GM12878 (cell line): ENCODE data around the gene CDH4. TPM values are rescaled to one million over a fixed set of nuclear protein-coding genes. Genes with fewer than 3 reads are reported as not detected.

Experiments used
- ATAC-seq: fragments of 200-7000 bp; cut with Tn5 transposase; 3 replicates; pipeline ENCODE4 v1.9.1; 2020; ENCODE audit warnings: mild to moderate bottlenecking, moderate library complexity
- BruUV-seq: library from RNA; stranded (reverse); fragments of 400-500 nt; replicated peaks from 2 replicates; lab custom pipeline; 2021; lab: Mats Ljungman, UMichigan
- CTCF ChIA-PET: fragments of 300-600 bp; sonication (Branson Sonifier 250); formaldehyde crosslinking; extraction: SDS; loops from one replicate; lab custom pipeline; 2021; ENCODE audit warnings: inconsistent platforms; lab: Yijun Ruan, JAX
- POLR2A ChIA-PET: fragments of 350-600 bp; formaldehyde crosslinking; extraction: SDS; loops from one replicate; lab custom pipeline; 2021; ENCODE audit warnings: inconsistent platforms; lab: Charles Lee
- RAD21 ChIA-PET: fragments of 300-600 bp; sonication (Branson Sonifier 250); formaldehyde crosslinking; loops from one replicate; lab custom pipeline; 2023; ENCODE audit warnings: antibody characterized with exemption; ENCODE audit not compliant: unreplicated experiment; lab: Charles Lee
- SMC1A ChIA-PET: fragments of 300-600 bp; sonication (Branson Sonifier 250); formaldehyde crosslinking; loops from one replicate; lab custom pipeline; 2023; ENCODE audit not compliant: unreplicated experiment, uncharacterized antibody; lab: Charles Lee
- DNase-seq: peaks from one replicate; pipeline ENCODE4 v3.0.0-alpha.2; 2011; ENCODE audit warnings: low read depth, low spot score
- FAIRE-seq: peaks from 3 replicates; lab custom pipeline; 2011; peaks lifted over from hg19 to GRCh38; lab: Jason Lieb, UNC
- H2AFZ ChIP-seq: 2 replicates; pipeline ENCODE4 v1.6.0; 2011; ENCODE audit warnings: low read depth, low read length, control low read depth; ENCODE audit not compliant: control insufficient read depth
- H3K27ac ChIP-seq: 2 replicates; pipeline ENCODE4 v1.5.1; 2011; ENCODE audit warnings: control low read depth; ENCODE audit not compliant: control insufficient read depth, insufficient read depth
- H3K27me3 ChIP-seq, 2 experiments: replicated peaks in 1 of 2; 2 replicates each; pipeline versions ENCODE4 v1.6.0 to v1.6.1; 2011; ENCODE audit warnings: low read length in 1 of 2; ENCODE audit not compliant: control insufficient read depth in 2 of 2, insufficient read depth in 2 of 2
- H3K36me3 ChIP-seq, 2 experiments: 2 replicates each; pipeline ENCODE4 v1.5.1; 2011; ENCODE audit warnings: low read length in 1 of 2; ENCODE audit not compliant: control insufficient read depth in 2 of 2, insufficient read depth in 2 of 2
- H3K4me1 ChIP-seq: 2 replicates; pipeline ENCODE4 v1.6.1; 2011; ENCODE audit warnings: mild to moderate bottlenecking, low read length, moderate library complexity, mixed read lengths; ENCODE audit not compliant: control insufficient read depth, insufficient read depth
- H3K4me2 ChIP-seq: 2 replicates; pipeline ENCODE4 v1.6.0; 2011; ENCODE audit warnings: control low read depth; ENCODE audit not compliant: control insufficient read depth, insufficient read depth
- H3K4me3 ChIP-seq: fragments of 200-600 bp; sonication (generic); 2 replicates; pipeline ENCODE4 v1.5.1; 2016
- H3K79me2 ChIP-seq: 2 replicates; pipeline ENCODE4 v1.6.0; 2011; ENCODE audit warnings: low read length; ENCODE audit not compliant: control insufficient read depth, insufficient read depth
- H3K9ac ChIP-seq: 2 replicates; pipeline ENCODE4 v1.8.0; 2011; ENCODE audit warnings: low read length, control low read depth, mixed read lengths; ENCODE audit not compliant: control insufficient read depth, insufficient read depth
- H3K9me3 ChIP-seq: replicated peaks from 3 replicates; pipeline ENCODE4 v1.5.1; 2011; ENCODE audit warnings: mild to moderate bottlenecking, low read length; ENCODE audit not compliant: control insufficient read depth, insufficient read depth
- H4K20me1 ChIP-seq: 2 replicates; pipeline ENCODE4 v1.6.0; 2011; ENCODE audit not compliant: control insufficient read depth, insufficient read depth
- TCF12 ChIP-seq: IDR thresholded peaks from 2 replicates; pipeline ENCODE4 v1.6.1; 2011; ENCODE audit warnings: low read depth, mild to moderate bottlenecking, low read length
- WGBS: methylation state at CpG from one replicate; pipeline ENCODE4 v1.1.6; 2016; ENCODE audit warnings: low lambda C conversion rate; ENCODE audit not compliant: insufficient replicate concordance, insufficient coverage; ENCODE audit errors: missing lambda C conversion rate; 5-methylcytosine and 5-hydroxymethylcytosine counted together
- in situ Hi-C: fragments of 300-500 bp; cut with MboI; formaldehyde crosslinking; loops from 9 replicates; pipeline ENCODE4 v1.14.3; 2018; ENCODE audit warnings: mixed read lengths
- intact Hi-C: fragments of 100-400 bp; cut with micrococcal nuclease; formaldehyde crosslinking; loops from one replicate; pipeline ENCODE4 v1.14.2; 2022; ENCODE audit not compliant: unreplicated experiment
- polyA plus RNA-seq, 11 experiments: library from polyadenylated mRNA; depleted of rRNA in 4 of 11; unstranded in 6 of 11; stranded (reverse) in 5 of 11; fragments of >200 nt; fragmentation: Nextera tagmentation in 4 of 11; fragmentation: Illumina TruSeq in 1 of 11; extraction: Ambion mirVana in 4 of 11; extraction: Trizol in 1 of 11; gene quantifications; 1 replicate in 1 of 11; 2 replicates in 10 of 11; pipeline versions ENCODE4 v1.2.1 to v1.2.3, GENCODE V29; 2011 to 2016; ENCODE audit warnings: inconsistent platforms in 2 of 11, missing spikeins in 2 of 11, low read depth in 1 of 11
- total RNA-seq, 4 experiments: library from RNA; depleted of rRNA in 3 of 4; stranded (reverse); fragments of >200 nt in 3 of 4; fragmentation: Illumina TruSeq in 1 of 4; extraction: Trizol in 1 of 4; gene quantifications; 2 replicates each; pipeline versions ENCODE4 v1.2.1 to v1.2.3, GENCODE V29; 2013 to 2021
- TF ChIP-seq, protein P1 (sequence below): fragments of 450-650 bp; IDR thresholded peaks from 2 replicates; pipeline ENCODE4 v1.6.1; 2017; ENCODE audit warnings: borderline replicate concordance
- TF ChIP-seq, protein P2 (sequence below): fragments of 450-650 bp; formaldehyde crosslinking; IDR thresholded peaks from 2 replicates; pipeline ENCODE4 v1.4.0; 2020; ENCODE audit warnings: mild to moderate bottlenecking, moderate library complexity
- TF ChIP-seq, protein P3 (sequence below): fragments of 450-650 bp; conservative IDR thresholded peaks from 2 replicates; pipeline ENCODE4 v1.6.1; 2017; ENCODE audit warnings: mild to moderate bottlenecking, moderate library complexity
- TF ChIP-seq, protein P4 (sequence below), 3 experiments: IDR thresholded peaks in 2 of 3; conservative IDR thresholded peaks in 1 of 3; 2 replicates each; pipeline ENCODE4 v1.5.1; 2011; ENCODE audit warnings: low read depth in 3 of 3, low read length in 3 of 3, mild to moderate bottlenecking in 3 of 3, control low read depth in 2 of 3, moderate library complexity in 2 of 3, inconsistent platforms in 1 of 3, mixed read lengths in 1 of 3; ENCODE audit not compliant: control insufficient read depth in 2 of 3, insufficient read depth in 1 of 3; ENCODE audit errors: extremely low read depth in 1 of 3

The CDH4 gene
- total and polyA plus RNA-seq, 10 of the 15 experiments (the other 5 are each of a cell fraction or from before 2014, with no cell fraction given) = not detected

GRCh38 chr20:61620174-61620573, 368.1 kb downstream of the CDH4 start:
- ATAC-seq (no peak), FAIRE-seq (no peak), DNase-seq (no peak)
- Histone ChIP-seq H4K20me1 (no peaks in the 10 kb centered on the region), H2AFZ (no peak overlapping the region), H3K79me2 (no peaks in the 10 kb centered on the region), H3K4me3 (no peak overlapping the region), H3K4me1 (no peaks in the 10 kb centered on the region), H3K27ac (no peak overlapping the region), H3K27me3 (no peaks in the 10 kb centered on the region), H3K36me3 (no peaks in the 10 kb centered on the region), H3K4me2 (no peak overlapping the region), H3K9me3 (no peaks in the 10 kb centered on the region; the same call in 2 of the 3 replicates), H3K9ac (no peak overlapping the region)
- ChIA-PET SMC1A (no interaction called here), RAD21 (no interaction called here), POLR2A (no interaction called here), CTCF (no interaction called here)
- TF ChIP-seq, protein P1, sequence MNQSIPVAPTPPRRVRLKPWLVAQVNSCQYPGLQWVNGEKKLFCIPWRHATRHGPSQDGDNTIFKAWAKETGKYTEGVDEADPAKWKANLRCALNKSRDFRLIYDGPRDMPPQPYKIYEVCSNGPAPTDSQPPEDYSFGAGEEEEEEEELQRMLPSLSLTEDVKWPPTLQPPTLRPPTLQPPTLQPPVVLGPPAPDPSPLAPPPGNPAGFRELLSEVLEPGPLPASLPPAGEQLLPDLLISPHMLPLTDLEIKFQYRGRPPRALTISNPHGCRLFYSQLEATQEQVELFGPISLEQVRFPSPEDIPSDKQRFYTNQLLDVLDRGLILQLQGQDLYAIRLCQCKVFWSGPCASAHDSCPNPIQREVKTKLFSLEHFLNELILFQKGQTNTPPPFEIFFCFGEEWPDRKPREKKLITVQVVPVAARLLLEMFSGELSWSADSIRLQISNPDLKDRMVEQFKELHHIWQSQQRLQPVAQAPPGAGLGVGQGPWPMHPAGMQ = no peak
- TF ChIP-seq, protein P2, sequence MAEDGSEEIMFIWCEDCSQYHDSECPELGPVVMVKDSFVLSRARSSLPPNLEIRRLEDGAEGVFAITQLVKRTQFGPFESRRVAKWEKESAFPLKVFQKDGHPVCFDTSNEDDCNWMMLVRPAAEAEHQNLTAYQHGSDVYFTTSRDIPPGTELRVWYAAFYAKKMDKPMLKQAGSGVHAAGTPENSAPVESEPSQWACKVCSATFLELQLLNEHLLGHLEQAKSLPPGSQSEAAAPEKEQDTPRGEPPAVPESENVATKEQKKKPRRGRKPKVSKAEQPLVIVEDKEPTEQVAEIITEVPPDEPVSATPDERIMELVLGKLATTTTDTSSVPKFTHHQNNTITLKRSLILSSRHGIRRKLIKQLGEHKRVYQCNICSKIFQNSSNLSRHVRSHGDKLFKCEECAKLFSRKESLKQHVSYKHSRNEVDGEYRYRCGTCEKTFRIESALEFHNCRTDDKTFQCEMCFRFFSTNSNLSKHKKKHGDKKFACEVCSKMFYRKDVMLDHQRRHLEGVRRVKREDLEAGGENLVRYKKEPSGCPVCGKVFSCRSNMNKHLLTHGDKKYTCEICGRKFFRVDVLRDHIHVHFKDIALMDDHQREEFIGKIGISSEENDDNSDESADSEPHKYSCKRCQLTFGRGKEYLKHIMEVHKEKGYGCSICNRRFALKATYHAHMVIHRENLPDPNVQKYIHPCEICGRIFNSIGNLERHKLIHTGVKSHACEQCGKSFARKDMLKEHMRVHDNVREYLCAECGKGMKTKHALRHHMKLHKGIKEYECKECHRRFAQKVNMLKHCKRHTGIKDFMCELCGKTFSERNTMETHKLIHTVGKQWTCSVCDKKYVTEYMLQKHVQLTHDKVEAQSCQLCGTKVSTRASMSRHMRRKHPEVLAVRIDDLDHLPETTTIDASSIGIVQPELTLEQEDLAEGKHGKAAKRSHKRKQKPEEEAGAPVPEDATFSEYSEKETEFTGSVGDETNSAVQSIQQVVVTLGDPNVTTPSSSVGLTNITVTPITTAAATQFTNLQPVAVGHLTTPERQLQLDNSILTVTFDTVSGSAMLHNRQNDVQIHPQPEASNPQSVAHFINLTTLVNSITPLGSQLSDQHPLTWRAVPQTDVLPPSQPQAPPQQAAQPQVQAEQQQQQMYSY (CRISPR knock-in tag) = no peak
- no peak for TF ChIP-seq TCF12
- TF ChIP-seq, protein P3, sequence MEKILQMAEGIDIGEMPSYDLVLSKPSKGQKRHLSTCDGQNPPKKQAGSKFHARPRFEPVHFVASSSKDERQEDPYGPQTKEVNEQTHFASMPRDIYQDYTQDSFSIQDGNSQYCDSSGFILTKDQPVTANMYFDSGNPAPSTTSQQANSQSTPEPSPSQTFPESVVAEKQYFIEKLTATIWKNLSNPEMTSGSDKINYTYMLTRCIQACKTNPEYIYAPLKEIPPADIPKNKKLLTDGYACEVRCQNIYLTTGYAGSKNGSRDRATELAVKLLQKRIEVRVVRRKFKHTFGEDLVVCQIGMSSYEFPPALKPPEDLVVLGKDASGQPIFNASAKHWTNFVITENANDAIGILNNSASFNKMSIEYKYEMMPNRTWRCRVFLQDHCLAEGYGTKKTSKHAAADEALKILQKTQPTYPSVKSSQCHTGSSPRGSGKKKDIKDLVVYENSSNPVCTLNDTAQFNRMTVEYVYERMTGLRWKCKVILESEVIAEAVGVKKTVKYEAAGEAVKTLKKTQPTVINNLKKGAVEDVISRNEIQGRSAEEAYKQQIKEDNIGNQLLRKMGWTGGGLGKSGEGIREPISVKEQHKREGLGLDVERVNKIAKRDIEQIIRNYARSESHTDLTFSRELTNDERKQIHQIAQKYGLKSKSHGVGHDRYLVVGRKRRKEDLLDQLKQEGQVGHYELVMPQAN = no peak
- TF ChIP-seq, protein P4, sequence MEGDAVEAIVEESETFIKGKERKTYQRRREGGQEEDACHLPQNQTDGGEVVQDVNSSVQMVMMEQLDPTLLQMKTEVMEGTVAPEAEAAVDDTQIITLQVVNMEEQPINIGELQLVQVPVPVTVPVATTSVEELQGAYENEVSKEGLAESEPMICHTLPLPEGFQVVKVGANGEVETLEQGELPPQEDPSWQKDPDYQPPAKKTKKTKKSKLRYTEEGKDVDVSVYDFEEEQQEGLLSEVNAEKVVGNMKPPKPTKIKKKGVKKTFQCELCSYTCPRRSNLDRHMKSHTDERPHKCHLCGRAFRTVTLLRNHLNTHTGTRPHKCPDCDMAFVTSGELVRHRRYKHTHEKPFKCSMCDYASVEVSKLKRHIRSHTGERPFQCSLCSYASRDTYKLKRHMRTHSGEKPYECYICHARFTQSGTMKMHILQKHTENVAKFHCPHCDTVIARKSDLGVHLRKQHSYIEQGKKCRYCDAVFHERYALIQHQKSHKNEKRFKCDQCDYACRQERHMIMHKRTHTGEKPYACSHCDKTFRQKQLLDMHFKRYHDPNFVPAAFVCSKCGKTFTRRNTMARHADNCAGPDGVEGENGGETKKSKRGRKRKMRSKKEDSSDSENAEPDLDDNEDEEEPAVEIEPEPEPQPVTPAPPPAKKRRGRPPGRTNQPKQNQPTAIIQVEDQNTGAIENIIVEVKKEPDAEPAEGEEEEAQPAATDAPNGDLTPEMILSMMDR (IDR thresholded peaks at IDR 0.05 in 2 of 3, conservative IDR thresholded peaks at IDR 0.05 in 1 of 3; ENCODE audit: control insufficient read depth in 2 of 3, extremely low read depth in 1 of 3, insufficient read depth in 1 of 3, low read depth in 3 of 3, low read length in 3 of 3) = no peak
- in situ Hi-C loops (no loop called here), intact Hi-C loops (no loop called here)
- no TSS peak for BruUV-seq
- 0% methylated on average over 1 of the region's 1 CpG for WGBS
